Activated CD8-positive, alpha-beta memory T cell treated with anti-CD3 and anti-CD28 coated beads, Interleukin-2, amount 50 U/mL, for 4 hours (primary cell): ENCODE measurements around the gene SMARCAL1.

ENCODE experiments used
- DNase-seq: peaks from one replicate; pipeline ENCODE4 v3.0.0-alpha.2; 2020

SMARCAL1 gene

DNA sequence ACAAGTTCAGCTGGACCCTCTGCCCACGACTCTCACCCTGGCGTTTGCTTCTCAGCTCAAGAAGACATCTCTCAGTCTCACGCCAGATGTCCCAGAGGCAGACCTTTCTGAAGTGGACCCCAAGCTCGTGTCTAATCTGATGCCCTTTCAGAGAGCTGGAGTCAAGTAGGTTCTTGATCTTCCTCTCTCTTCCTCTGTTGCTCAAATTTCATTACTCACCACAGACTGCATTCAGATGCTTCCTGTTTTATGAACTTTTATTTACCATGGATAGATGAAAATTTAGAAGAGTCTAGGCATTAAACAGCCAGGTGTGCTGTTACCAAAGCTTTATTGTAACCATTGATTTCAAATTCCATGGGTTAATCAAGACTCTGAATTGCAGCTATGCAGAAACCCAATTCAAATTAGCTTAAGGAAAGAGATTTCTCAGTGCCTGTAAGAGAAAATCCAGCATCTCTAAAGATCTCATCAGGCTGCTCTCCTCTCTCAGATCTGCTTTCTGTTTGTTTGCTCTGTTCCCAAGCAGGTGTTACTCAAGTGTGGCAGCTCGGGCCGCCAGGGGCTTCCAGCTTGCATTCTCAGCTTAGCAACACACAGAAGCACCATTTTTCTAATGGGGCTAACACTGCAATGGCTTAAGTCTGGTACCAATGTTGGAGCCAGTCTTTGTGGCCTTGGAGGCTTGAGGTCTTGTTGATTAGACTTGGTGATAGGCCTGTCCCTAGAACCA lies 16.5 kb downstream of the SMARCAL1 start:
- DNase-seq, result no peak

DNA sequence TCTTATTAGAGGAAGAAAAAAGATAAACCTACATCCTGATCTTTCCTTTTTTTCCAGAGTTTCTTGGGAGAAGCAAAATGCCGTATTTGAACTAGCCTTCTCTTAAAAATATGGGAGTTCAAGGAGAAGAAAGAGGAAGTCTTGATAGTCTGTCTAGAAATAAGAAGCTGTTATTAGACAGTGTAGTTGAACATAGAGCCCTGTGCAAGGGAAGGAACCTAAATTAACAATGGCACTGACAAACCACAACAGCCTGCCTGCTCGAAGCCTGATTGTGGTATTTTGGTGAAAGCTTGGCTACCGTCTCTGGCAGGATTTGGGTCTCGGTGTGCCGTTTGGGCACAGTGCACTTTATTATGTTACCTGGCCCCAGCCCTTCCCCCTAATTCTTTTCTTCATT lies 17.1 kb downstream of the SMARCAL1 start:
- no peak for DNase-seq

DNA sequence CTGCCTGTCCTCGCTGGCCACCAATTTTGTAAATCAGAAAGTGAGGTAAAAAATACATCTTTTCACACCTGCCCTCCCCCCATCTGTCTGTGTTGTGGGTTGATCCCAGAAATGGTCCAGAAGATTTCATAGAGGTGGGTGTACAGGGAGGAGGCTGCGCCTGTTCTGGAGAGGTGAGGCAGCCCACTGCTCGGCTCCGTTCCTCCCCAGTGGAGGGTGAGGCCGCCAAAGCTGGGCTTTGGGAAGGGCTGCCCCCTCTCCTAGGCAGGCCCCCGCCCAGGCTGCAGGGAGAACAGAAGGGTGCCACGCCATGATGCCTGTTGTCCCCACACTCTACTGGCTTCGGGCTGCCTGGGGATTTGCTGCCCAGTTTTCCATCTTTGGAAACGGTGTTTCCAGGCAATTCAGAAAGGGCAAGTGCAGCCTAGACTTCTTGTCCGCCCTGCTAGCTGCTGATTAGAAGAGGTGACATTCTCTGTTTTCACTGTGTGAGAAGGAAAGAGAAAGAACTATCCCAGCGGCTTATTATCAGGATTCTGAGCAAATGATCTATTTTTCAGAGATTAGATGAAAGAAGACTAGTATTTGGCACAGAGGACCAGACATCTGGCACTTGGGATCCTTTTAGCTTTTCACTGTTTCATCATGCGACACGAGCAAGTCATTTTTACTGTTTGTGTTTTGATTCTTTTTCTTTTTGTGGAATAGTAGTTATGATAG lies 18.7 kb downstream of the SMARCAL1 start:
- DNase-seq, result no peak

DNA sequence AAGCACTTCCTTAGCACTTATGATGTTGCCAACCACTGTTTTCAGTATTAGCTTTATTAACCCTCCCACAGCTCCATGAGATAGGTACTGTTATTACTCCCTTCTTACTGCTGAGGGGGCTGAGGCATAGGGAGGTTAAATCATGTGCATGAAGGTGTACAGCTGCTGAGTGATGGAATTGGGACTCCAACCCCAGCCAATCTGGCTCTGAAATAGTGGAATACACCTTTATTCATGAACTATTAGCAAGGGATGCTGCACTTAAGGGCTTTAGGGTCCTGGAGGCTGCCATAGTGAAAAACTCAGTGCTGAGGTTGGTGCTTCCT lies 19.2 kb downstream of the SMARCAL1 start:
- no peak for DNase-seq

GRCh38 chr2:216436383-216436782 lies 24.1 kb downstream of the SMARCAL1 start:
- no peak for DNase-seq

GRCh38 chr2:216441308-216442010 lies 29.2 kb downstream of the SMARCAL1 start:
- no peak for DNase-seq

GRCh38 chr2:216445501-216445900 lies 33.2 kb downstream of the SMARCAL1 start:
- no peak for DNase-seq

GRCh38 chr2:216446343-216446742 lies 34.1 kb downstream of the SMARCAL1 start:
- no peak for DNase-seq

DNA sequence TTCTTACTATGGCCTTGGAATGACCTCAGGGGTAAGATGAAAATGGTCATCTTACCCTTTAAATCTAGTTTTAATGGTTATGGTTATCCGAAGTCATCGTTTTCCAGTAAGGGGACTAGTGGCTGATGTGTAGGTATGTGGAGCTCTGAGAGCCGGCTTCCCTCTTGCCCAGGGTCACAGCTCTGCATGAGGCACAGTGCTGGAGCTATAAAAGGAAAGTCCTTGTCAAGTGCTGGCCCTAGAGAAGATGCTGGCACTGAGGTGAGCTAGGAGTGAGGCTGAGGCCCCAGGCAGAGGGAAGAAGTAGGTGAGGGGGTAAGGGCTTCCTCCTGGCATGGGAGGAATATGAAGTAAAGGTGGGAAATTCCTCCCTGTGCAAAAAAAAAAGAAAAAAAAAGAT lies 35.0 kb downstream of the SMARCAL1 start:
- DNase-seq, result no peak

DNA sequence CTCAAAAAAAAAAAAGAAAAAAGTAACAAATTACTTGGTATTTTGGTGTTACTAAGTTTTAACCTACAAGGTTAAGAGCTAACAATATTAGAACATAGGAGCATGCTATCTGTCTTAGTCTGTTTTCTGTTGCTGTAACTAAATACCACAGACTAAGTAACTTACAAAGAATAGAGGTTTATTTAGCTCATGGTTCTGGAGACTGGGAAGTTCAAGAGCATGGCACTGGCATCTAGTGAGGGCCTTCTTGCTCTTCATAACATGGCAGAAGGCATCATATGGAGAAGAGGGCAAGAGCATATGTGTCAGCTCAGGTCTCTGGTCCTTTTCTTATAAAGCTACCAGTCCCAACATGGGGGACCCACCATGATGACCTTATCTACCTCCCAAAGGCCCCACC lies 36.5 kb downstream of the SMARCAL1 start:
- DNase-seq, result no peak

- DNase-seq, result no peak
Measured at GRCh38 chr2:216450346-216450745, 38.1 kb downstream of the SMARCAL1 start.

DNA sequence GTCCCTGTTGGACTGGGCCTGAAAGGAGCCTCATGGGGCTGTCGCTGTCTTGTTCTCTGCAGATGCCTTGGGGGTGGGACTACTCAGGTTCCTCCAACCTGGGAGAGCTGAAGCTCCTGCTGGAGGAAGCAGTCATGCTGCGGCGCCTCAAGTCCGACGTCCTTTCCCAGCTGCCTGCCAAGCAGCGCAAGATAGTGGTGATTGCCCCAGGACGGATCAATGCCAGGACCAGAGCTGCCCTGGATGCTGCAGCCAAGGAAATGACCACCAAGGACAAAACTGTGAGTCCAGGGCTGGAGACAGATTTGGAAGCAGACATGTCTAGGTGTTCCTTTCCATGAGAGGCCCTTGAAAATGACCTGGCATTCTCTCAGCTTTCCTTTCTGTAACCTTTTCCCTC lies 38.5 kb downstream of the SMARCAL1 start:
- DNase-seq, result no peak

DNA sequence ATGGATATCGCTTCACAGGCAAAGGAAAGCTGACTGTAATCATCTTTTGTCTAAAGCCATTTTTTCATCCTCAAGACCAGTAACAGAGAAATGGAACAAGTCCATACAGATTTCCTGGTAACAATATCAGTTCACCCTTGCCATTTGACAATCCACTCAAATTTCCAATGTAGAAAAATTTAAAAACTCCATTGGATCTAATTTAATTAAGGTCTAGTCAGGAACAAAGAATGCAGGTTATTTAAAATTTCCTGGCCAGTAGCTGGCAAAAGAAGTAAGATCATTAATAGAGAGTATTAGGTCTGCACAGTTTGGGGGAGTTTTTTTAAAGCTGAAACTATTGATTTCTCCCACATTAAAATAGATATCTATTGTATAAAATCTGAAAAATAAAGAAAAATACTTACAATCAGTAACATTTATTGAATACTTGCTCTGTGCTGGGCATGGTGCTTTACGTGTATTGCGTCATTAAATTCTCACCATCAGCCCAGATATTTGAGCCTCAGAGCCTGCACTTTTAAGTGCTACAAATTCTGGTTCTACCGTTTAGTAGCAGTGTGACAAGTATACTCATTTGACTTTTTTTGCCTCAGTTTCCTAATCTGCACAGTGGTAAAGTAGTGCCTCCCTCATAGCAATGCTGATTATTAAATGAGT lies 41.8 kb downstream of the SMARCAL1 start:
- DNase-seq, result no peak

DNA sequence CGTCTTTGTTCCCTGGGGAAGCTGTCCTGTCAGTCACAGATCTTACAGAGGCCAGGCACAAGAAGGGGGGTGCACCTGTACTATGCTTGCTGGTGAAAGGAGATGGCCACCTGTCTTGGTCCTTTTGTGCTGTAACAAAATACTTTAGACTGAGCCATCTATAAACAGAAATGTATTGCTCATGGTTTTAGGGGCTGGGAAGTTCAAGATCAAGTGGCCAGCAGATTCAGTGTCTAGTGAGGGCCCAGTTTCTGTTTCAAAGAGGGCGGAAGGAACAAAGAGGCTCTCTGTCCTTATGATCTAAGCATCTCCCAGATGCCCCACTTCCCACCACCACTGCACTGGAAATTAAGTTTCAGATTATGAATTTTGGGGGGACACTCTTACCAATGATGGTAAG lies 50.9 kb downstream of the SMARCAL1 start:
- no peak for DNase-seq

DNA sequence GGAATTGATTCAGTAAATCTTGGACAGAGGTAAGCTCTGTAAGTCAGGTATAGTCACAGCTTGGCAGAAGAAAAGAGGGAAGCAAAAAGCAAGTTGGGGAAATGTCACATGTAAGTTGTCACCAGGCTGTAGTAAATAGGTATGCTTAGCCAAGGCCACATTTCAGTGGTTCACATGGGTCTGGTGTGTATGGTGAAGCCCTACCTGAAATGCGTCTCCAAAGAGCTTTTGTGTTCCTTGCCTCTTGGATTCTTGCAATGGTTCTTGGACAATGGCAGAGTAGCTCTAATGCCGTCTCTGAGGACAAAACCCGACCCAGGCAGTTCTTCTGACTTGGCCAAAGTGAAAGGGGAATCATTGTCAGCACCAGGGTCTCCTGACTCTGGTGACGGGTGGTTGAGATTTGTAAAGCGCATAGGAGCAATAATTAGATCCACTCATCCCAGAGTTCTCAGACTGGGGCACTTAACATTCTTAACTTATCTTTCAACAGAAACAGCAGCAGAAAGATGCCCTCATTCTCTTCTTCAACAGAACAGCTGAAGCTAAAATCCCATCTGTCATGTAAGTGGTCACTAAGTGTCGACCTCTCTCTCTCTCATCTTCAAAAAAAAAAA lies 51.9 kb downstream of the SMARCAL1 start:
- DNase-seq, result no peak

GRCh38 chr2:216465579-216466195 lies 53.4 kb downstream of the SMARCAL1 start:
- DNase-seq, result no peak

GRCh38 chr2:216467845-216468244 lies 55.6 kb downstream of the SMARCAL1 start:
- no peak for DNase-seq

GRCh38 chr2:216469661-216470060 lies 57.4 kb downstream of the SMARCAL1 start:
- no peak for DNase-seq

DNA sequence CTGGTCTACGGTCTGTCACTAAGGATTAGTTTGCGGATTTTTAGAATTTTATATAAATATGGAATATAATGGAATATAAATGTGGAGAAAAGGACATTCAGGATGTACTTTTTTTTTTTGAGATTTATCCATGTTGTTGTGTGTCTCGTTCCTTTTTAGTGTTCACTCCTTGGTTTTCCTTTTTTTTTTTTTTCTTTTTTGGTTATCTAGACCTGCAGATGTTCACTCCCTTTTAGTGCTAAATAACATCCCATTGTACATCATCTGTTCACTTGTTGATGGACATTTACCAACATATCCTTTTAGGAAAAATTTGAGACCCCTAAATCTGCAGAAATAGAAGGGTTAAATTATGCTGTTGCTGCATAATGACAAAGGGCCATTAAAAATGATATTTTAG lies 60.9 kb downstream of the SMARCAL1 start:
- no peak for DNase-seq

GRCh38 chr2:216474925-216475670 lies 62.8 kb downstream of the SMARCAL1 start:
- DNase-seq, result no peak

- no peak for DNase-seq
Measured at GRCh38 chr2:216475767-216476166, 63.5 kb downstream of the SMARCAL1 start.
